A549 (cell line): ENCODE data around the gene TIAM2.

Experiments used
- ESRRA ChIP-seq: fragments of 150-350 bp; IDR thresholded peaks from 2 replicates; pipeline ENCODE4 v1.6.1; 2014; ENCODE audit warnings: mild to moderate bottlenecking, low read length, borderline replicate concordance
- MAFK ChIP-seq: fragments of 450-650 bp; IDR thresholded peaks from 2 replicates; pipeline ENCODE4 v1.6.1; 2014; ENCODE audit not compliant: partially characterized antibody
- PHF8 ChIP-seq: fragments of 200-600 bp; sonication (generic); IDR thresholded peaks from 2 replicates; pipeline ENCODE4 v1.6.1; 2016; ENCODE audit warnings: low read depth, mild to moderate bottlenecking, antibody characterized with exemption, moderate library complexity, borderline replicate concordance
- POLR2A ChIP-seq: IDR thresholded peaks from 2 replicates; pipeline ENCODE4 v1.6.1; 2012; ENCODE audit warnings: mild to moderate bottlenecking, low read length
- RCOR1 ChIP-seq: fragments of 150-350 bp; IDR thresholded peaks from 2 replicates; pipeline ENCODE4 v1.6.1; 2014; ENCODE audit warnings: antibody characterized with exemption, low read length, low read depth
- ZNF302 ChIP-seq: fragments of 250-450 bp; sonication (Bioruptor Pico); IDR thresholded peaks from 2 replicates; pipeline ENCODE4 v1.9.0; 2021; ENCODE audit warnings: inconsistent platforms, mild to moderate bottlenecking, moderate library complexity
- TF ChIP-seq, protein P1 (sequence below): fragments of >200 bp; sonication (Bioruptor Twin); formaldehyde crosslinking; IDR thresholded peaks from 3 replicates; pipeline ENCODE4 v1.5.1; 2016

DNA sequence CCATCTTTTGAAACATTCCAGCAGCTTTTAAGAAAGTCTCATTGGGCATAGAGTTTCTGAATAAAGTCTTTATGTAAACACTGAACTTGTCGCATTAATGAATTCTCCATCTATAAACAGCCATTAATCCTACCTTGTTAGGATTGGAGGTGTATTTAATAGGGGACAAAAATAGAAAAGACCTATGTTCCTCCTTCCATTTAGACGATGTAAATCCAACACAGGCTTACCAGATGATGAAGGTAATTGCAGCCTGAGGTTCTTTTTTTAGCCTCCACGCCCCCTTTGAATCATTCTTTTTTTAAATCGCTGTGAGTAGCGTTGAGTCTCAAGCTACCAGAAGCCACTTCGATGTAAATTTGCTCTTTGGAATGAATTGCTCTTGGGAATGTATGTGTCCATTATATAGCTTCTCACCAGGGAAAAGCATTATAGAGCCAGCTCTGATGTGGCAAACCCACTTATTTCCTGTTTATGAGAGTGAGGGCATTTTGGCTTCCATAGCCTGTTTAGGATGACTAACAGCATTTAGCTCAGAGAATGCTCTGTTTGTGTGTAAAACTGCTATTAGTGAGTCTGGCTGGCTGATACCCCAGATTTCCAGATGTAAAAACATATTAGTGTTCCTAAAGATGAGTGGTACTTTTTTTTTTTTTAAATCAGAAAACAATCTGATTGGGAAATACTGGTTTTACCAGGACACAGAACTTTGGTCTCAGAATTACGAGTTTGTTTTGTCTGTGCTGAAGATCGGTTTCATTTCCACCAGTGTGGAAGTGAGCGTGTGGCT is 193.8 kb downstream of the TIAM2 start:
- TF ChIP-seq ESRRA (no peak), RCOR1 (no peak), PHF8 (no peak), POLR2A (no peak), MAFK (no peak), ZNF302 (CRISPR knock-in tag) (no peak)
- TF ChIP-seq, protein P1, sequence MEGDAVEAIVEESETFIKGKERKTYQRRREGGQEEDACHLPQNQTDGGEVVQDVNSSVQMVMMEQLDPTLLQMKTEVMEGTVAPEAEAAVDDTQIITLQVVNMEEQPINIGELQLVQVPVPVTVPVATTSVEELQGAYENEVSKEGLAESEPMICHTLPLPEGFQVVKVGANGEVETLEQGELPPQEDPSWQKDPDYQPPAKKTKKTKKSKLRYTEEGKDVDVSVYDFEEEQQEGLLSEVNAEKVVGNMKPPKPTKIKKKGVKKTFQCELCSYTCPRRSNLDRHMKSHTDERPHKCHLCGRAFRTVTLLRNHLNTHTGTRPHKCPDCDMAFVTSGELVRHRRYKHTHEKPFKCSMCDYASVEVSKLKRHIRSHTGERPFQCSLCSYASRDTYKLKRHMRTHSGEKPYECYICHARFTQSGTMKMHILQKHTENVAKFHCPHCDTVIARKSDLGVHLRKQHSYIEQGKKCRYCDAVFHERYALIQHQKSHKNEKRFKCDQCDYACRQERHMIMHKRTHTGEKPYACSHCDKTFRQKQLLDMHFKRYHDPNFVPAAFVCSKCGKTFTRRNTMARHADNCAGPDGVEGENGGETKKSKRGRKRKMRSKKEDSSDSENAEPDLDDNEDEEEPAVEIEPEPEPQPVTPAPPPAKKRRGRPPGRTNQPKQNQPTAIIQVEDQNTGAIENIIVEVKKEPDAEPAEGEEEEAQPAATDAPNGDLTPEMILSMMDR, result no peak
